H1 (cell line): ENCODE measurements around the gene ZNF213. TPM values are rescaled to one million over a fixed set of nuclear protein-coding genes. Genes with fewer than 3 reads are reported as not detected.

Experiments
- CTCF ChIA-PET: fragments of 300-600 bp; sonication (Branson Sonifier 250); formaldehyde crosslinking; loops from one replicate; lab custom pipeline; 2021; ENCODE audit not compliant: partially characterized antibody; lab: Charles Lee
- POLR2A ChIA-PET: fragments of 300-600 bp; sonication (Branson Sonifier 250); formaldehyde crosslinking; loops from one replicate; lab custom pipeline; 2021; ENCODE audit warnings: inconsistent platforms; ENCODE audit not compliant: partially characterized antibody; lab: Charles Lee
- DNase-seq, 2 experiments: peaks; one replicate each; pipeline versions ENCODE4 v3.0.0 to v3.0.0-alpha.2; 2010 to 2022; ENCODE audit warnings: low spot score in 2 of 2, low read depth in 1 of 2, mixed read lengths in 1 of 2
- FAIRE-seq: peaks from 2 replicates; lab custom pipeline; 2011; peaks lifted over from hg19 to GRCh38; lab: Jason Lieb, UNC
- H2AFZ ChIP-seq: 2 replicates; pipeline ENCODE4 v1.8.1; 2012; ENCODE audit warnings: low read length, inconsistent platforms
- H2AK5ac ChIP-seq: 2 replicates; pipeline ENCODE4 v1.6.1; 2013; ENCODE audit warnings: low read depth, low read length
- H2BK120ac ChIP-seq: replicated peaks from 2 replicates; pipeline ENCODE3; 2013; ENCODE audit warnings: low read depth, low read length, inconsistent platforms
- H2BK12ac ChIP-seq: 2 replicates; pipeline ENCODE4 v1.6.1; 2013; ENCODE audit warnings: low read depth, low read length
- H2BK15ac ChIP-seq: 2 replicates; pipeline ENCODE4 v1.6.1; 2013; ENCODE audit warnings: low read length
- H2BK20ac ChIP-seq: 2 replicates; pipeline ENCODE4 v1.6.1; 2013; ENCODE audit warnings: low read length
- H2BK5ac ChIP-seq: 2 replicates; pipeline ENCODE4 v1.6.1; 2013; ENCODE audit warnings: low read depth, low read length
- H3K14ac ChIP-seq: 2 replicates; pipeline ENCODE4 v1.6.1; 2013; ENCODE audit warnings: inconsistent platforms; ENCODE audit not compliant: insufficient read length
- H3K18ac ChIP-seq: 2 replicates; pipeline ENCODE4 v1.6.1; 2013; ENCODE audit warnings: low read length; ENCODE audit errors: extremely low read depth
- H3K23ac ChIP-seq: 2 replicates; pipeline ENCODE4 v1.6.1; 2013; ENCODE audit warnings: inconsistent platforms; ENCODE audit not compliant: insufficient read length
- H3K23me2 ChIP-seq: 2 replicates; pipeline ENCODE4 v1.6.1; 2013; ENCODE audit warnings: low read depth, low read length
- H3K27ac ChIP-seq: 2 replicates; pipeline ENCODE4 v1.6.1; 2011; ENCODE audit warnings: low read depth, low read length, inconsistent platforms
- H3K27me3 ChIP-seq, 4 experiments: replicated peaks in 1 of 4; 1 replicate in 1 of 4; 2 replicates in 3 of 4; pipeline versions ENCODE4 v1.6.1 to v1.8.1; 2011 to 2013; ENCODE audit warnings: low read length in 3 of 4, mild to moderate bottlenecking in 3 of 4, inconsistent platforms in 2 of 4, mixed read lengths in 2 of 4, moderate library complexity in 1 of 4; ENCODE audit not compliant: control insufficient read depth in 3 of 4, insufficient read depth in 3 of 4; ENCODE audit errors: extremely low read depth in 1 of 4
- H3K36me3 ChIP-seq, 4 experiments: 2 replicates each; pipeline versions ENCODE4 v1.6.1 to v1.8.1; 2011 to 2013; ENCODE audit warnings: mild to moderate bottlenecking in 4 of 4, low read length in 3 of 4, moderate library complexity in 2 of 4, control low read depth in 1 of 4, inconsistent platforms in 1 of 4; ENCODE audit not compliant: insufficient read depth in 4 of 4, control insufficient read depth in 2 of 4
- H3K4ac ChIP-seq: replicated peaks from 2 replicates; pipeline ENCODE3; 2013; ENCODE audit warnings: low read length, low read depth, mixed read lengths, inconsistent platforms; ENCODE audit not compliant: insufficient read length
- H3K4me1 ChIP-seq, 4 experiments: replicated peaks in 1 of 4; 1 replicate in 1 of 4; 2 replicates in 3 of 4; pipeline versions ENCODE4 v1.6.1 to v1.8.1; 2011 to 2013; ENCODE audit warnings: low read length in 3 of 4, inconsistent platforms in 2 of 4, mixed read lengths in 1 of 4; ENCODE audit not compliant: insufficient read depth in 4 of 4, control insufficient read depth in 3 of 4
- H3K4me2 ChIP-seq, 2 experiments: 2 replicates each; pipeline versions ENCODE4 v1.6.1 to v1.8.1; 2011 to 2013; ENCODE audit warnings: low read depth in 2 of 2, low read length in 2 of 2, control low read depth in 1 of 2, inconsistent platforms in 1 of 2, mild to moderate bottlenecking in 1 of 2; ENCODE audit not compliant: insufficient read depth in 1 of 2
- H3K4me3 ChIP-seq, 4 experiments: fragments of 200-600, 300-600 bp in 1 of 4; sonication (generic), shearing (Covaris generic), sonication (Bioruptor Twin) in 1 of 4; 2 replicates each; pipeline versions ENCODE4 v1.5.1 to v1.8.1; 2011 to 2016; ENCODE audit warnings: low read length in 4 of 4, low read depth in 3 of 4, control low read depth in 2 of 4, inconsistent platforms in 2 of 4, mild to moderate bottlenecking in 2 of 4, mixed read lengths in 1 of 4, moderate library complexity in 1 of 4; ENCODE audit not compliant: insufficient read depth in 2 of 4; ENCODE audit errors: extremely low read depth in 1 of 4
- H3K56ac ChIP-seq: replicated peaks from 2 replicates; pipeline ENCODE3; 2013; ENCODE audit warnings: low read depth, mild to moderate bottlenecking, mixed read lengths, low read length, inconsistent platforms; ENCODE audit not compliant: insufficient read length
- H3K79me1 ChIP-seq: 2 replicates; pipeline ENCODE4 v1.6.1; 2013; ENCODE audit warnings: low read depth, low read length, control low read depth
- H3K79me2 ChIP-seq, 2 experiments: 2 replicates each; pipeline versions ENCODE4 v1.6.1 to v1.8.1; 2012 to 2013; ENCODE audit warnings: low read length in 2 of 2, mild to moderate bottlenecking in 2 of 2, inconsistent platforms in 1 of 2; ENCODE audit not compliant: insufficient read depth in 2 of 2, control insufficient read depth in 1 of 2
- H3K9ac ChIP-seq, 4 experiments: replicated peaks in 1 of 4; 1 replicate in 1 of 4; 2 replicates in 3 of 4; pipeline versions ENCODE4 v1.6.1 to v1.8.1; 2011 to 2013; ENCODE audit warnings: low read depth in 3 of 4, low read length in 3 of 4, control low read depth in 2 of 4, mild to moderate bottlenecking in 2 of 4, moderate library complexity in 2 of 4, inconsistent platforms in 1 of 4; ENCODE audit errors: extremely low read depth in 1 of 4
- H3K9me3 ChIP-seq, 2 experiments: 2 replicates each; pipeline versions ENCODE4 v1.6.1 to v1.8.1; 2012 to 2013; ENCODE audit warnings: mild to moderate bottlenecking in 2 of 2, moderate library complexity in 2 of 2, control low read depth in 1 of 2, inconsistent platforms in 1 of 2, low read depth in 1 of 2, low read length in 1 of 2, mixed read lengths in 1 of 2; ENCODE audit not compliant: insufficient read depth in 2 of 2
- H4K20me1 ChIP-seq, 2 experiments: replicated peaks in 1 of 2; 2 replicates each; pipeline versions ENCODE3 to v1.8.1; 2011 to 2013; ENCODE audit warnings: inconsistent platforms in 2 of 2, low read length in 2 of 2, mild to moderate bottlenecking in 1 of 2; ENCODE audit not compliant: insufficient read depth in 2 of 2, control insufficient read depth in 1 of 2
- H4K5ac ChIP-seq: 2 replicates; pipeline ENCODE4 v1.6.1; 2013; ENCODE audit warnings: low read length, low read depth, mixed read lengths, inconsistent platforms; ENCODE audit not compliant: insufficient read length
- H4K8ac ChIP-seq: 2 replicates; pipeline ENCODE4 v1.8.0; 2013; ENCODE audit warnings: mild to moderate bottlenecking, moderate library complexity, low read length, inconsistent platforms; ENCODE audit not compliant: insufficient read depth; ENCODE audit errors: extremely low read depth
- H4K91ac ChIP-seq: replicated peaks from 2 replicates; pipeline ENCODE3; 2013; ENCODE audit warnings: low read length, mixed read lengths, inconsistent platforms; ENCODE audit not compliant: insufficient read length
- CTCF ChIP-seq, 3 experiments: IDR thresholded peaks; 1 replicate in 2 of 3; 2 replicates in 1 of 3; pipeline versions ENCODE4 v1.5.1 to v1.6.1; 2011; ENCODE audit warnings: low read length in 3 of 3, mild to moderate bottlenecking in 3 of 3, inconsistent platforms in 2 of 3, low read depth in 1 of 3, moderate library complexity in 1 of 3; ENCODE audit not compliant: insufficient read depth in 1 of 3; ENCODE audit errors: control extremely low read depth in 1 of 3
- RAD21 ChIP-seq, 2 experiments: IDR thresholded peaks in 1 of 2; conservative IDR thresholded peaks in 1 of 2; 2 replicates each; pipeline ENCODE4 v1.6.1; 2011; ENCODE audit warnings: low read depth in 2 of 2, low read length in 2 of 2, improper control_type of control experiment in 1 of 2, inconsistent platforms in 1 of 2, mild to moderate bottlenecking in 1 of 2, moderate library complexity in 1 of 2
- SIN3A ChIP-seq, 2 experiments: IDR thresholded peaks in 1 of 2; conservative IDR thresholded peaks in 1 of 2; 2 replicates each; pipeline ENCODE4 v1.6.1; 2011 to 2012; ENCODE audit warnings: low read length in 2 of 2, improper control_type of control experiment in 1 of 2, low read depth in 1 of 2, mild to moderate bottlenecking in 1 of 2
- WGBS, 2 experiments: shearing (Covaris generic) in 1 of 2; methylation state at CpG; one replicate each; pipeline versions ENCODE4 v1.1.6 to v1.1.7; 2013 to 2015; ENCODE audit warnings: low lambda C conversion rate in 2 of 2, mixed read lengths in 2 of 2, inconsistent platforms in 1 of 2, low coverage in 1 of 2, missing lambda C conversion rate in 1 of 2; ENCODE audit not compliant: insufficient replicate concordance in 2 of 2, insufficient coverage in 1 of 2, insufficient read length in 1 of 2; ENCODE audit errors: extremely low coverage in 1 of 2, missing lambda C conversion rate in 1 of 2; 5-methylcytosine and 5-hydroxymethylcytosine counted together
- polyA plus RNA-seq, 7 experiments: library from polyadenylated mRNA; depleted of rRNA in 3 of 7; stranded (reverse) in 5 of 7; unstranded in 2 of 7; fragments of >200 nt in 5 of 7; fragments of 200-250 nt in 2 of 7; gene quantifications; 1 replicate in 5 of 7; 2 replicates in 1 of 7; 4 replicates in 1 of 7; pipeline versions ENCODE4 v1.2.1 to v1.2.3, GENCODE V29; 2011 to 2013; ENCODE audit warnings: missing spikeins in 2 of 7, mixed read lengths in 2 of 7
- total RNA-seq: library from RNA; stranded (reverse); fragmentation: NEBNext Ultra II Directional; extraction: Animal tissue kit (Norgen Biotek cat#: 25700); gene quantifications from 2 replicates; pipeline ENCODE4 v1.2.1, GENCODE V29; 2021

ZNF213 gene
- total and polyA plus RNA-seq, 2 of the 8 experiments (the other 6 are each of a cell fraction or from before 2014, with no cell fraction given): 1.6 to 6.9 TPM

DNA sequence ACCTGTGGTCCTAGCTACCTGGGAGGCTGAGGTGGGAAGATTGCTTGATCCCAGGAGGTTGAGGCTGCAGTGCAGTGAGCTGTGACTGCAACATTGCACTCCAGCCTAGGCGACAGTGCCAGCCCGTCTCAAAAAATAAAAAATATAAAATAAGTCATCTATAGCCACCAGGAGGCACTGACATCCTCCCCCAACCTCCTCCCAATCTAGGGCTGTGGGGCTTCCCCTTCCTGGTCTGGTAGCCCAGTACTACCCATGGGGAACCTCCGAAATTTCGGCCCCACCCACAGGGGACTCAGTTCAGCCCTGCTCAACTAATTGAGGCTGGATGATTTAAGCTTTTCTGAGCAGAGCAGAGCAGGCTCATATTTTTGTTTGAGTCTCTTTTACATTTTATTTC lies 39.0 kb upstream of the ZNF213 start:
- peak overlapping the region; percentile 72; the same call in 1 of the 2 replicates for H2BK20ac ChIP-seq
- WGBS, 2 experiments: 89% methylated on average over 4 of the region's 4 CpGs; no CpG with 5 or more reads in 1 of the 2 experiments
- H3K9ac ChIP-seq: no peak overlapping the region
- H2AK5ac ChIP-seq: no peak overlapping the region
- peak overlapping the region in 1 of 4 experiments; percentile 35; a peak in 1 of 8 replicates for H3K4me3 ChIP-seq
- no peak overlapping the region for H4K5ac ChIP-seq
- no peak overlapping the region for H3K56ac ChIP-seq
- ChIA-PET POLR2A (interaction anchor here (0.9 to 15.4 kb wide), 11 partner anchors 7 to 141 kb away, joined by 3 to 169 read pairs (median 76); partner anchors contain the start of genes HCFC1R1, IL32, THOC6 and TNFRSF12A), CTCF (interaction anchor here (0.6 to 36.8 kb wide), 9 partner anchors 9 to 364 kb away, joined by 3 to 619 read pairs (median 13); partner anchors contain the start of genes IL32, ZNF205 and ZNF213)
- no peak overlapping the region for H2AFZ ChIP-seq
- no peaks in the 10 kb centered on the region for H3K9me3 ChIP-seq
- peak overlapping the region; percentile 99 for H2BK5ac ChIP-seq
- H2BK15ac ChIP-seq: no peak overlapping the region
- H3K14ac ChIP-seq: no peak overlapping the region
- peaks cover 20% of the 10 kb centered on the region for H3K23me2 ChIP-seq
- peaks cover 0 to 10% of the 10 kb centered on the region in 2 experiments for H4K20me1 ChIP-seq
- peaks cover 8 to 23% (median 12%) of the 10 kb centered on the region in 4 experiments for H3K4me1 ChIP-seq
- no peak for DNase-seq
- H3K79me2 ChIP-seq: peaks cover 11 to 72% of the 10 kb centered on the region in 2 experiments; a peak in 3 of 4 replicates
- no peak overlapping the region for H4K91ac ChIP-seq
- peak overlapping the region; percentile 82 to 94; a peak in 2 of 4 replicates for H3K4me2 ChIP-seq
- peaks cover 4% of the 10 kb centered on the region; the same call in 1 of the 2 replicates for H3K79me1 ChIP-seq
- H3K23ac ChIP-seq: no peak overlapping the region
- H3K27me3 ChIP-seq: no peaks in the 10 kb centered on the region
- no peak for FAIRE-seq
- no peak overlapping the region for H3K4ac ChIP-seq
- H3K18ac ChIP-seq: no peak overlapping the region
- H4K8ac ChIP-seq: no peak overlapping the region
- peaks cover 14 to 26% (median 16%) of the 10 kb centered on the region in 4 experiments for H3K36me3 ChIP-seq
- peak overlapping the region; percentile 84; the same call in 1 of the 2 replicates for H2BK12ac ChIP-seq
- TF ChIP-seq CTCF (IDR thresholded peaks at IDR 0.05; ENCODE audit: control extremely low read depth in 1 of 3, insufficient read depth in 1 of 3, low read depth in 1 of 3, low read length in 3 of 3) (peak; percentile 20 to 40 (median 26)), RAD21 (IDR thresholded peaks at IDR 0.05 in 1 of 2, conservative IDR thresholded peaks at IDR 0.05 in 1 of 2; ENCODE audit: low read depth in 2 of 2, low read length in 2 of 2) (peak; percentile 15 to 32; a peak in 3 of 4 replicates), SIN3A (conservative IDR thresholded peaks at IDR 0.05 in 1 of 2, IDR thresholded peaks at IDR 0.05 in 1 of 2; ENCODE audit: low read depth in 1 of 2, low read length in 2 of 2) (no peak)
- H3K27ac ChIP-seq: peak overlapping the region; percentile 56; the same call in 1 of the 2 replicates
- H2BK120ac ChIP-seq: no peak overlapping the region
